PFSK-1 (cell line): Measurements from ENCODE around the gene NUCB1.

Experiments used
- FOXP2 ChIP-seq: optimal IDR thresholded peaks from 2 replicates; pipeline ENCODE3; 2011; ENCODE audit warnings: borderline replicate concordance, control low read depth, inconsistent platforms; ENCODE audit not compliant: insufficient read depth; ENCODE audit errors: extremely low read length, extremely low read depth
- POLR2AphosphoS5 ChIP-seq: IDR thresholded peaks from 2 replicates; pipeline ENCODE4 v1.6.1; 2012; ENCODE audit warnings: low read depth, mild to moderate bottlenecking, control low read depth, low read length, moderate library complexity
- REST ChIP-seq, 2 experiments: IDR thresholded peaks; 2 replicates each; pipeline versions ENCODE4 v1.6.1 to v1.8.0; 2011 to 2012; ENCODE audit warnings: low read depth in 2 of 2, low read length in 2 of 2, control low read depth in 1 of 2, inconsistent platforms in 1 of 2, mild to moderate bottlenecking in 1 of 2, moderate library complexity in 1 of 2; ENCODE audit not compliant: insufficient read depth in 1 of 2
- SIN3A ChIP-seq: IDR thresholded peaks from 2 replicates; pipeline ENCODE4 v1.6.1; 2012; ENCODE audit warnings: mild to moderate bottlenecking, low read length, moderate library complexity, borderline replicate concordance; ENCODE audit not compliant: insufficient read depth
- TAF1 ChIP-seq: IDR thresholded peaks from 2 replicates; pipeline ENCODE4 v1.6.1; 2012; ENCODE audit warnings: low read length, control low read depth, borderline replicate concordance; ENCODE audit not compliant: insufficient read depth

GRCh38 chr19:48953990-48954594 is 54.0 kb downstream of the NUCB1 start:
- no peak for TF ChIP-seq POLR2AphosphoS5
- TF ChIP-seq TAF1 = no peak
- no peak for TF ChIP-seq SIN3A
- no peak for TF ChIP-seq REST (IDR thresholded peaks at IDR 0.05; ENCODE audit: insufficient read depth in 1 of 2, low read depth in 2 of 2, low read length in 2 of 2)
- TF ChIP-seq FOXP2 = no peak
